ENCODE results near the gene IGSF22. TPM values are rescaled to one million over a fixed set of nuclear protein-coding genes. Genes with fewer than 3 reads are reported as not detected.

The IGSF22 gene
- total RNA-seq, 2 experiments from 2014 or later, result 4.0 to 5.0 TPM

GRCh38 chr11:18707811-18708340 is 18.1 kb downstream of the IGSF22 start:
- no peak for TF ChIP-seq CTCF (IDR thresholded peaks at IDR 0.05)
- Histone ChIP-seq H3K36me3 (ENCODE audit: insufficient read depth, low read length) (no peaks in the 10 kb centered on the region), H3K4me1 (ENCODE audit: insufficient read depth, low read length) (peaks cover 26% of the 10 kb centered on the region), H3K27me3 (ENCODE audit: control insufficient read depth in 1 of 2, insufficient read depth in 2 of 2, low read length in 2 of 2) (peaks cover 0 to 3% of the 10 kb centered on the region in 2 experiments), H3K27ac (ENCODE audit: low read depth in 1 of 2, low read length in 2 of 2) (no peak overlapping the region), H3K9me3 (ENCODE audit: control insufficient read depth in 1 of 2, insufficient read depth in 1 of 2, low read length in 2 of 2) (no peaks in the 10 kb centered on the region), H3K4me3 (ENCODE audit: low read length) (no peak overlapping the region)
- Mint-ChIP-seq H3K4me1 (ENCODE audit: low read depth) (peaks cover 21% of the 10 kb centered on the region), H3K4me3 (peak overlapping the region; percentile 95), H3K27ac (peak overlapping the region; percentile 82), H3K36me3 (ENCODE audit: low read depth) (no peaks in the 10 kb centered on the region), H3K27me3 (no peaks in the 10 kb centered on the region), H3K9me3 (no peaks in the 10 kb centered on the region)
- no peak for ATAC-seq (ENCODE audit: poor library complexity)
- CTCF ChIA-PET, result no interaction called here
- intact Hi-C loops (cut with DNase I, micrococcal nuclease), result loop anchor here (5.0 to 10.0 kb wide), 3 partner anchors 36 to 693 kb away; partner anchors contain the start of gene SERGEF (in 1 of the 2)
- POLR2A ChIA-PET, result interaction anchor here (1.2 to 1.3 kb wide), 2 partner anchors 10 to 14 kb away, joined by 4 read pairs; partner anchors contain the start of gene TMEM86A
- DNase-seq, result no peak

GRCh38 chr11:18706330-18707243 is 19.4 kb downstream of the IGSF22 start:
- POLR2A ChIA-PET, result interaction anchor here (0.6 to 1.6 kb wide), 5 partner anchors 15 to 1629 kb away, joined by 4 to 13 read pairs (median 6); partner anchors contain the start of gene RPS13
- Histone ChIP-seq H3K4me1 (ENCODE audit: insufficient read depth, low read length) (peaks cover 26% of the 10 kb centered on the region), H3K9me3 (ENCODE audit: control insufficient read depth in 1 of 2, insufficient read depth in 1 of 2, low read length in 2 of 2) (no peaks in the 10 kb centered on the region), H3K27ac (ENCODE audit: low read depth in 1 of 2, low read length in 2 of 2) (peak overlapping the region; percentile 23 to 50), H3K36me3 (ENCODE audit: insufficient read depth, low read length) (no peaks in the 10 kb centered on the region), H3K27me3 (ENCODE audit: control insufficient read depth in 1 of 2, insufficient read depth in 2 of 2, low read length in 2 of 2) (peaks cover 0 to 3% of the 10 kb centered on the region in 2 experiments), H3K4me3 (ENCODE audit: low read length) (peak overlapping the region; percentile 61)
- H3K4me3 Mint-ChIP-seq, result peak overlapping the region; percentile 95
- peak; percentile 90 for ATAC-seq (ENCODE audit: poor library complexity)
- peaks cover 21% of the 10 kb centered on the region for H3K4me1 Mint-ChIP-seq (ENCODE audit: low read depth)
- no peak for TF ChIP-seq CTCF (IDR thresholded peaks at IDR 0.05)
- H3K27ac Mint-ChIP-seq, result peak overlapping the region; percentile 82
- DNase-seq, result peak; percentile 37 to 84 (median 49)
- CTCF ChIA-PET, result interaction anchor here (1.4 kb wide), 1 partner anchor 21 kb away, joined by 5 read pairs; no protein-coding TSS in a partner anchor
- H3K36me3 Mint-ChIP-seq (ENCODE audit: low read depth), result no peaks in the 10 kb centered on the region
- intact Hi-C loops (cut with DNase I, micrococcal nuclease), result loop anchor here (5.0 to 10.0 kb wide), 3 partner anchors 34 to 692 kb away; partner anchors contain the start of gene SERGEF (in 1 of the 2)
- no peaks in the 10 kb centered on the region for H3K27me3 Mint-ChIP-seq
- no peaks in the 10 kb centered on the region for H3K9me3 Mint-ChIP-seq

- Mint-ChIP-seq H3K9me3 (no peaks in the 10 kb centered on the region), H3K27me3 (no peaks in the 10 kb centered on the region), H3K4me3 (peak overlapping the region; percentile 80), H3K4me1 (ENCODE audit: low read depth) (peaks cover 21% of the 10 kb centered on the region), H3K36me3 (ENCODE audit: low read depth) (no peaks in the 10 kb centered on the region), H3K27ac (peak overlapping the region; percentile 82)
- TF ChIP-seq CTCF (IDR thresholded peaks at IDR 0.05), result no peak
- Histone ChIP-seq H3K4me1 (ENCODE audit: insufficient read depth, low read length) (peaks cover 26% of the 10 kb centered on the region), H3K4me3 (ENCODE audit: low read length) (peak overlapping the region; percentile 61), H3K27ac (ENCODE audit: low read depth in 1 of 2, low read length in 2 of 2) (no peak overlapping the region), H3K27me3 (ENCODE audit: control insufficient read depth in 1 of 2, insufficient read depth in 2 of 2, low read length in 2 of 2) (peaks cover 0 to 3% of the 10 kb centered on the region in 2 experiments), H3K9me3 (ENCODE audit: control insufficient read depth in 1 of 2, insufficient read depth in 1 of 2, low read length in 2 of 2) (no peaks in the 10 kb centered on the region), H3K36me3 (ENCODE audit: insufficient read depth, low read length) (no peaks in the 10 kb centered on the region)
- DNase-seq, result peak in 6 of 14 experiments; percentile 13 to 61 (median 34)
- ATAC-seq (ENCODE audit: poor library complexity), result peak; percentile 52
- ChIA-PET POLR2A (interaction anchor here (1.2 to 1.6 kb wide), 4 partner anchors 16 to 72 kb away, joined by 4 to 13 read pairs (median 6); no protein-coding TSS in a partner anchor), CTCF (interaction anchor here (1.4 to 2.1 kb wide), 2 partner anchors 16 to 22 kb away, joined by 5 to 7 read pairs; no protein-coding TSS in a partner anchor)
- intact Hi-C loops (cut with DNase I, micrococcal nuclease), result loop anchor here (5.0 to 10.0 kb wide), 3 partner anchors 33 to 691 kb away; partner anchors contain the start of gene SERGEF (in 1 of the 2)
These were observed 20.2 kb downstream of the IGSF22 start for GRCh38 chr11:18705651-18706281.
